ENCODE measurements around the gene CSHL1. TPM values are rescaled to one million over a fixed set of nuclear protein-coding genes. Genes with fewer than 3 reads are reported as not detected.

CSHL1 gene
- polyA plus RNA-seq, 3 donors: not detected

- no peaks in the 10 kb centered on the region for H3K27me3 ChIP-seq (ENCODE audit: control insufficient read depth in 2 of 2, insufficient read depth in 2 of 2, low read length in 2 of 2)
- H3K9me3 Mint-ChIP-seq: peaks cover 0 to 1% (median 0%) of the 10 kb centered on the region in 7 donors
- H3K4me1 ChIP-seq (ENCODE audit: control insufficient read depth in 1 of 2, insufficient read depth in 2 of 2, low read length in 2 of 2): peaks cover 9 to 10% of the 10 kb centered on the region in 2 donors
- peaks cover 0 to 4% (median 3%) of the 10 kb centered on the region in 3 donors for H3K27me3 Mint-ChIP-seq (ENCODE audit: low read depth in 3 of 3)
- H3K4me3 ChIP-seq (replicated peaks in 1 of 3; ENCODE audit: low read depth in 2 of 3, low read length in 3 of 3): peak overlapping the region in 1 of 3 experiments; percentile 72
- H3K36me3 ChIP-seq (replicated peaks in 1 of 2; ENCODE audit: control insufficient read depth in 1 of 2, insufficient read depth in 2 of 2, low read length in 2 of 2): no peaks in the 10 kb centered on the region
- peak overlapping the region; percentile 38 for H3K9ac ChIP-seq (ENCODE audit: insufficient read depth, low read length, poor library complexity, severe bottlenecking)
- H3K36me3 Mint-ChIP-seq: no peaks in the 10 kb centered on the region
- peak overlapping the region; percentile 78 for H3K4me2 ChIP-seq (replicated peaks; ENCODE audit: extremely low read depth, low read length, poor library complexity, severe bottlenecking)
- WGBS (ENCODE audit: insufficient coverage): 31% methylated on average over 6 of the region's 6 CpGs
- no peak overlapping the region for H3K4me3 Mint-ChIP-seq
- H3K9me3 ChIP-seq (replicated peaks in 1 of 2; ENCODE audit: control insufficient read depth in 1 of 2, insufficient read depth in 1 of 2, low read length in 2 of 2): no peaks in the 10 kb centered on the region
- peak overlapping the region; percentile 80 for H2AFZ ChIP-seq (ENCODE audit: insufficient read depth, low read depth, low read length, poor library complexity, severe bottlenecking)
- H3K4me1 Mint-ChIP-seq: peaks cover 6% of the 10 kb centered on the region
- H4K20me1 ChIP-seq (ENCODE audit: insufficient read depth, low read length): no peaks in the 10 kb centered on the region
- no peak overlapping the region for H3K27ac ChIP-seq (ENCODE audit: low read depth in 1 of 2, low read length in 2 of 2)
- no peak for DNase-seq
- intact Hi-C loops (cut with micrococcal nuclease): loop anchor here in 1 of 2 donors (2.0 to 5.0 kb wide), 2 partner anchors 27 to 44 kb away; partner anchors contain the start of gene GH1
- TF ChIP-seq, protein P1, sequence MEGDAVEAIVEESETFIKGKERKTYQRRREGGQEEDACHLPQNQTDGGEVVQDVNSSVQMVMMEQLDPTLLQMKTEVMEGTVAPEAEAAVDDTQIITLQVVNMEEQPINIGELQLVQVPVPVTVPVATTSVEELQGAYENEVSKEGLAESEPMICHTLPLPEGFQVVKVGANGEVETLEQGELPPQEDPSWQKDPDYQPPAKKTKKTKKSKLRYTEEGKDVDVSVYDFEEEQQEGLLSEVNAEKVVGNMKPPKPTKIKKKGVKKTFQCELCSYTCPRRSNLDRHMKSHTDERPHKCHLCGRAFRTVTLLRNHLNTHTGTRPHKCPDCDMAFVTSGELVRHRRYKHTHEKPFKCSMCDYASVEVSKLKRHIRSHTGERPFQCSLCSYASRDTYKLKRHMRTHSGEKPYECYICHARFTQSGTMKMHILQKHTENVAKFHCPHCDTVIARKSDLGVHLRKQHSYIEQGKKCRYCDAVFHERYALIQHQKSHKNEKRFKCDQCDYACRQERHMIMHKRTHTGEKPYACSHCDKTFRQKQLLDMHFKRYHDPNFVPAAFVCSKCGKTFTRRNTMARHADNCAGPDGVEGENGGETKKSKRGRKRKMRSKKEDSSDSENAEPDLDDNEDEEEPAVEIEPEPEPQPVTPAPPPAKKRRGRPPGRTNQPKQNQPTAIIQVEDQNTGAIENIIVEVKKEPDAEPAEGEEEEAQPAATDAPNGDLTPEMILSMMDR (IDR thresholded peaks at IDR 0.05): no peak
- no peak overlapping the region for H3K27ac Mint-ChIP-seq
- no peaks in the 10 kb centered on the region for H3K79me2 ChIP-seq (ENCODE audit: insufficient read depth, low read length)
Measured at GRCh38 chr17:63945784-63946439, 34.9 kb upstream of the CSHL1 start.

DNA sequence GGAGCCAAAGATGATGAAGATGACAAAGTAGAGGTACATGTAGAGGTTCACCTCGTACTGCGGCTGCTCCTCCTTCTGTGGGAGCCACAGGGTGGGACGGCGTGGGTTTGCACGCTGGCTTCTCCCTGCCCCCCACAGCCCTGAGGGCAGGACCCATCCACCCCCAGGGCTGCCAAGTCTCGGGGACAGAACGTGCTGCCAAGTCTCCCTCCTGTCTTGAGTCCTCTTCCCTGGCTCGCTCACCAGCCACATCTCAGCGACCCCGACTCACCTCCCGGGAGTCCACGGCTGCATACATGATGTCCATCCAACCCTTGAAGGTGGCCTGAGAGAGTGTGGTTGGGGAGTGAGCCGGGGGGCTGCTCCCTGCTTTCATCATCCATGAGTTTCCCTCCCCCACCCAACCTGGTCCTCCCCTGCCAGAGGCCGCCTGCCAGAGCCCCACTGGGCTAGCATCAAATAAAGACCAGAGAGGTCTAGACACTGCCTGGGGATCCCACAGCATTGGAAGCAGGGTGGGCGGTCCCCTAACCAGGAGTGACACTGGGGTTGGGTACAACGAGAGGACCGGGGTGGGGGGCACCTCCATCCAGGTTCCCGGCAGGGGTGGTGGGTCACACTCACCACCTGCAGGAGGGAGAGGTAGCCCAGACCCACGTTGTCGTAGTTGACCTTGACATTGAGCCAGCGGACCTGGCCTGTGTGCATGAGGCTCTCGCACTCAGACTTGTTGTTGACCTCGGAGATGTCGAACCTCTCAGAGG, 33.9 kb upstream of the CSHL1 start:
- Mint-ChIP-seq H3K27me3 (ENCODE audit: low read depth in 3 of 3) (peaks cover 0 to 4% (median 3%) of the 10 kb centered on the region in 3 donors), H3K9me3 (peaks cover 0 to 1% (median 0%) of the 10 kb centered on the region in 7 donors), H3K36me3 (no peaks in the 10 kb centered on the region), H3K4me1 (peaks cover 6% of the 10 kb centered on the region), H3K4me3 (no peak overlapping the region), H3K27ac (peak overlapping the region in 1 of 7 donors; percentile 50)
- WGBS (ENCODE audit: insufficient coverage): 94% methylated on average over 18 of the region's 24 CpGs
- DNase-seq: no peak
- Histone ChIP-seq H3K27me3 (ENCODE audit: control insufficient read depth in 2 of 2, insufficient read depth in 2 of 2, low read length in 2 of 2) (no peaks in the 10 kb centered on the region), H4K20me1 (ENCODE audit: insufficient read depth, low read length) (no peaks in the 10 kb centered on the region), H3K9ac (ENCODE audit: insufficient read depth, low read length, poor library complexity, severe bottlenecking) (no peak overlapping the region), H3K27ac (ENCODE audit: low read depth in 1 of 2, low read length in 2 of 2) (no peak overlapping the region), H3K9me3 (replicated peaks in 1 of 2; ENCODE audit: control insufficient read depth in 1 of 2, insufficient read depth in 1 of 2, low read length in 2 of 2) (no peaks in the 10 kb centered on the region), H3K4me1 (ENCODE audit: control insufficient read depth in 1 of 2, insufficient read depth in 2 of 2, low read length in 2 of 2) (peaks cover 9 to 10% of the 10 kb centered on the region in 2 donors), H3K79me2 (ENCODE audit: insufficient read depth, low read length) (no peaks in the 10 kb centered on the region), H3K36me3 (replicated peaks in 1 of 2; ENCODE audit: control insufficient read depth in 1 of 2, insufficient read depth in 2 of 2, low read length in 2 of 2) (no peaks in the 10 kb centered on the region), H2AFZ (ENCODE audit: insufficient read depth, low read depth, low read length, poor library complexity, severe bottlenecking) (no peak overlapping the region), H3K4me2 (replicated peaks; ENCODE audit: extremely low read depth, low read length, poor library complexity, severe bottlenecking) (no peak overlapping the region), H3K4me3 (replicated peaks in 1 of 3; ENCODE audit: low read depth in 2 of 3, low read length in 3 of 3) (no peak overlapping the region)
- intact Hi-C loops (cut with micrococcal nuclease): loop anchor here in 1 of 2 donors (5.0 kb wide), 1 partner anchor 43 kb away; no protein-coding TSS in a partner anchor
- TF ChIP-seq, protein P1 (IDR thresholded peaks at IDR 0.05): no peak

Data from CD14-positive monocyte (primary cell).